ENCODE data around the gene RNF207.

DNA sequence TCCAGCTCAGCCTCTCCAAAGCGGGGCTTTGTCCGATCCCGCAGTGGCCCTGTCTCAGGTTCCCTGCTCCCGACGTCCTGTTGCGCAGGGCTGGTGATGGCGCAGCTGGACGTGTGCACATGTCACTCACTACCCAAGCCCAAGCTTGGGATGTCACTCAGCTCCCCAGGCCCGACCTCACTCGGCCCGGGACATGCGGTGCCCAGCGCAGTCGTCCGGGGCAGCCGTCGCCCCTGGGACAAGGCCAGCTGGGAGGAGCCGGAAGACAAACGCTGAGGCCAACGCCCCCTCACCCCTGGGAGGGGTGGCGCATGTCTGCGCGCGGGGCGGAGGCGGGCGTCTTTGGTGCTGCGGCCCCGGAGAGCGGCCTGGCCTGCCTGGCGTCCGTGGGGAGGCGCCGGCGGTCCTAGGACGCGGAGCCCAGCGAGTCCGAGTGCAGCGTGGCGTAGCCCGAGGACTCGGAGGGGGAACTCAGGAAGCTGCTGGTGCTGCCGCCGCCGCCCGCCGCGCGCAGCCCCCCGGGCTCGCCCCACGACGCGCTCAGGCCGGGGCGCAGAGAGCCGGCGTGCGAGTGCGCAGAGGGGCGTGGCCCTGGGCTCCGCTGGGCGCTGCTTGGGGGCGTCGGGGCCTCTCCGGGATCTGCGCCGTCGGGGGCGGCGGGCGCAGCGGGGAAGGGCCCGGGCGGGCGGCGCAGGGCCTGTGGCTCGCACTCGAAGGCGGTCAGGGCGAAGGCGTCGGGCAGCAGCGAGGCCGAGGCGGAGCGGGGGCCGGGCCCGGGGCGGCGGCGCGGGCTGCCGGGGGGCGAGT lies 43.2 kb downstream of the RNF207 start:
- TF ChIP-seq YY1 (IDR thresholded peaks at IDR 0.05; ENCODE audit: low read depth): no peak
- no peak for TF ChIP-seq FOXM1 (IDR thresholded peaks at IDR 0.05; ENCODE audit: borderline replicate concordance, low read depth)
- no peak for TF ChIP-seq CREB1 (IDR thresholded peaks at IDR 0.05; ENCODE audit: low read depth)
- no peak for TF ChIP-seq TAF1 (IDR thresholded peaks at IDR 0.05; ENCODE audit: low read depth)
- peak; percentile 53; the same call in 1 of the 2 replicates for TF ChIP-seq EGR1 (IDR thresholded peaks at IDR 0.05)
- TF ChIP-seq, protein P1, sequence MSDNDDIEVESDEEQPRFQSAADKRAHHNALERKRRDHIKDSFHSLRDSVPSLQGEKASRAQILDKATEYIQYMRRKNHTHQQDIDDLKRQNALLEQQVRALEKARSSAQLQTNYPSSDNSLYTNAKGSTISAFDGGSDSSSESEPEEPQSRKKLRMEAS (IDR thresholded peaks at IDR 0.05): no peak
